Gastroesophageal sphincter (tissue), 3 donors: ENCODE measurements around the gene C2orf76.

ENCODE experiments used
- CTCF ChIP-seq, 4 experiments: fragments of 200-600 bp in 2 of 4; fragments of 450-650 bp in 2 of 4; sonication (generic) in 1 of 4; IDR thresholded peaks; one replicate each; pipeline ENCODE4 v1.5.1; 2017 to 2019; ENCODE audit warnings: antibody characterized with exemption in 4 of 4, mild to moderate bottlenecking in 2 of 4, moderate library complexity in 2 of 4
- POLR2AphosphoS5 ChIP-seq: sonication (generic); formaldehyde crosslinking; IDR thresholded peaks from one replicate; pipeline ENCODE4 v1.6.1; 2017; ENCODE audit warnings: antibody characterized with exemption

- TF ChIP-seq POLR2AphosphoS5 (no peak), CTCF (IDR thresholded peaks at IDR 0.05) (no peak)
Measured at GRCh38 chr2:119257198-119257597, 109.4 kb downstream of the C2orf76 start.
